ENCODE results near the gene PCBP1.
"Not testable (repeated sequence)": the region's sequence is repeated elsewhere in the genome, so short reads cannot be mapped to it uniquely, and the experiment has no call there.

Gene PCBP1

GRCh38 chr2:70133491-70134322 is 46.4 kb downstream of the PCBP1 start:
- H3K36me3 ChIP-seq (ENCODE audit: control insufficient read depth in 2 of 2, insufficient read depth in 2 of 2, low read length in 2 of 2), result no peaks in the 10 kb centered on the region
- H3K27me3 ChIP-seq (ENCODE audit: control insufficient read depth in 2 of 2, insufficient read depth in 2 of 2, low read length in 2 of 2), result no peaks in the 10 kb centered on the region
- peak overlapping the region; percentile 79 to 95 for H3K27ac ChIP-seq (ENCODE audit: low read depth in 2 of 2, low read length in 2 of 2)
- peak overlapping the region in 1 of 2 donors; percentile 28 for H3K4me3 ChIP-seq (ENCODE audit: low read length in 2 of 2)
- H3K9ac ChIP-seq (ENCODE audit: low read depth in 1 of 2, low read length in 2 of 2), result no peak overlapping the region
- H3K4me1 ChIP-seq (ENCODE audit: control insufficient read depth in 2 of 2, insufficient read depth in 2 of 2, low read length in 2 of 2), result peaks cover 23 to 26% of the 10 kb centered on the region in 2 donors
- no peaks in the 10 kb centered on the region for H3K9me3 ChIP-seq (ENCODE audit: control insufficient read depth in 2 of 2, low read length in 2 of 2)

DNA sequence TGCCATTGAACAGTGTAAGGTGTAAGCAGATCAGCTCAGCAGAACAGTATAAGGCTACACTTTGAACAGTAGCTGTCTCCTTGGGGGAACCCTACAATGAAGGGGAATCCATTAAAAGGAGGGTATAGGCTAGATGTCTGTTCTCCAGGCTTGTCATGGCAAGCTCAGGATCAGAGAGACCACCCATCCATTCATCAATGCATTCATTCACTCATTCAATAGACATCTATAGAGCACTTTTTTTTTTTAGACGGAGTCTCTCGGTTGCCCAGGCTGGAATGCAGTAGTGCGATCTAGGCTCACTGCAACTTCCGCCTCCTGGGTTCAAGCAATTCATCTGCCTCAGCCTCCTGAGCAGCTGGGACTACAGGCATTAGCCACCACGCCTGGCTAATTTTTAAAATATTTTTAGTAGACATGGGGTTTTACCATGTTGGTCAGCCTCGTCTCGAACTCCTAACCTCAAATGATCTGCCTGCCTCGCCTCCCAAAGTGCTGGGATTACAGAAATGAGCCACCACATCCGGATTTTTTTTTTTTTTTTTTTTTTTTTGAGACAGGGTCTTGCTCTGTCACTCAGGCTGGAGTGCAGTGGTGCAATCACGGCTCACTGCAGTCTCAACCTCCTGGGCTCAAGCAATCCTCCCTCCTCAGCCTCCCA is 47.2 kb downstream of the PCBP1 start:
- H3K4me3 ChIP-seq (ENCODE audit: low read length in 2 of 2); H3K9me3 ChIP-seq (ENCODE audit: control insufficient read depth in 2 of 2, low read length in 2 of 2); H3K27me3 ChIP-seq (ENCODE audit: control insufficient read depth in 2 of 2, insufficient read depth in 2 of 2, low read length in 2 of 2); H3K36me3 ChIP-seq (ENCODE audit: control insufficient read depth in 2 of 2, insufficient read depth in 2 of 2, low read length in 2 of 2); H3K9ac ChIP-seq (ENCODE audit: low read depth in 1 of 2, low read length in 2 of 2): not testable (repeated sequence)
- H3K27ac ChIP-seq (ENCODE audit: low read depth in 2 of 2, low read length in 2 of 2), result peak overlapping the region in 1 of 2 donors; percentile 95
- H3K4me1 ChIP-seq (ENCODE audit: control insufficient read depth in 2 of 2, insufficient read depth in 2 of 2, low read length in 2 of 2), result peaks cover 23 to 26% of the 10 kb centered on the region in 2 donors

All from mucosa of rectum (tissue), 2 donors.